ENCODE results near the gene SCCPDH.
A peak's percentile ranks its signal among the peaks of the same experiment; 100 is the strongest.

Gene SCCPDH

DNA sequence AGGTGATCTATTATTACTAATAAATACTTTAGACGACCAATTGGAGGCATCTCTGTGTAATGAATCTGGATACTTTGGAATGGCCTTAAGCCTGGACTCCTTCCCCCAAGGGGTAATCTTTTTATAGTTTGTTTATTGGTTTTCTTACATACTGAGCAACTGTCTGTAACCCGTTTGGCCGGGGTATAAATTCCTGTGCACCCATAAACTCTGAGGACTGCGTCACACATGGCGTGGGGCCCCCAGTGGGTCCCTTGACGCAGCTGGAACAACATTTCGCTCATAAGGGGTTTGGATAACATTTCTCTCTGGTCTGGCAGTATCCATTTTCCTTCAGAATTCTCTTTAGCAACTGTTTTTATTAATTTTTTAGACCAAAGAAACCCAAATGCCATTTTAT, 26.5 kb downstream of the SCCPDH start:
- no peak for DNase-seq (ENCODE audit: low read depth in 2 of 2)

DNA sequence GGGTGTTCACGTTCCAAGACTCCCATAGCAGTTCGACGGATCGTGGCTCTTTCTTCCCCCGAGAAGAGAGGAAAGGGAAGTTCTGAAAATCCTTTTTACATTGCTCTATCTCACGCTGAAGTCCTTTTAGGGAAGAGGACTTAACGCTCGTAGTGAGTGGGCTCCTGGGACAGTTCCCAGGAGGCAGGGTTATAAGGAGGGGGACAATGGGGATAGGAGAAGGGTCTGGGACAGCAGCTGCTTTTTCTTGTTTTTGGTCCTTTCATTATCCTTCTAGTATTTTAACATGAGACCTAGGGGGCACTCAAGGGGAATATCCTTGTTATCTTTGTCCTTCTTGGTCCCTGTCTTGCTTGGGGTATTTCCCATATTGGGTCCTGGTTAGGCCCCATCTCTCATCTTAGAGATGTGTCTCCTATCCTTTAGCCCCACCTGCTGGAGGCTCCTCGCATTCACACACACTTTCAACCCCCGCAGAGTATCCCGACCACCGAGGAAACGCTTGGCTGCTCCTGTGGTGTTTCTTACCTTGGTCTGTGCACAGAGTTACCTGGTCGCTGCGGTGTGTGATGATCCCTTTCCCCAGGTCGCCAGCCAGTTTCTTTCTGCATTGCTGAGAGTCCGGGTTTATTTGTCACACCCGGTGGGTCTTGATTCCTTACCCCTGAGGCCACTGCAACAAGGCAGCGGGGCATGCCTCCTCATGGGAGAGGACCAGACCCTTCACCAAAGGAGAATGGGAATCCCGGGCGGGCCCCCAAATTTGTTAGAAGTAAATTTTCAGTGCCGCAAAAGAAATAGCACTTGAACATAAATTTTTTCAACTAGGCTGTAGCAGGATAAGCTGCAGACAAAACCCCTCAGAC, 29.7 kb downstream of the SCCPDH start:
- peak; percentile 15 to 27 for DNase-seq (ENCODE audit: low read depth in 2 of 2)

DNA sequence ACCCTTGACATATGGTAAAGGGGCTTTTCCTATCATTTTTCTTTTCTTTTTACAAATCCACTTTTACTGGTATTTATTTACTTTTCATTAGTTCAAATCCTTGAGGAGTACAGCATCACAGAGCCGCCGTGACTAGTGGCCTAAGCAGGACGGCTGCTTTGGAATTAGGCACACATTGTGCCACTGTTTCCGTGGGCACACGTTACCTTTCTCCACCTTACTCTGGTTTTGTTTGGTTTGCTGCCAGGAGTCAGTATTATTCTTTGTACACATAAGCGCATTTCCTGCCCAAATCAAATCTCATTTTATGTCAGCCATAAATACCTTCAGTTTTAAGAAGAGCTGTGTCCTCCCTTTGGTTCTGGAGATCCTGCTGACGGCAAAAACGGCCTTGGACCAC, 31.2 kb downstream of the SCCPDH start:
- no peak for DNase-seq (ENCODE audit: low read depth in 2 of 2)

DNA sequence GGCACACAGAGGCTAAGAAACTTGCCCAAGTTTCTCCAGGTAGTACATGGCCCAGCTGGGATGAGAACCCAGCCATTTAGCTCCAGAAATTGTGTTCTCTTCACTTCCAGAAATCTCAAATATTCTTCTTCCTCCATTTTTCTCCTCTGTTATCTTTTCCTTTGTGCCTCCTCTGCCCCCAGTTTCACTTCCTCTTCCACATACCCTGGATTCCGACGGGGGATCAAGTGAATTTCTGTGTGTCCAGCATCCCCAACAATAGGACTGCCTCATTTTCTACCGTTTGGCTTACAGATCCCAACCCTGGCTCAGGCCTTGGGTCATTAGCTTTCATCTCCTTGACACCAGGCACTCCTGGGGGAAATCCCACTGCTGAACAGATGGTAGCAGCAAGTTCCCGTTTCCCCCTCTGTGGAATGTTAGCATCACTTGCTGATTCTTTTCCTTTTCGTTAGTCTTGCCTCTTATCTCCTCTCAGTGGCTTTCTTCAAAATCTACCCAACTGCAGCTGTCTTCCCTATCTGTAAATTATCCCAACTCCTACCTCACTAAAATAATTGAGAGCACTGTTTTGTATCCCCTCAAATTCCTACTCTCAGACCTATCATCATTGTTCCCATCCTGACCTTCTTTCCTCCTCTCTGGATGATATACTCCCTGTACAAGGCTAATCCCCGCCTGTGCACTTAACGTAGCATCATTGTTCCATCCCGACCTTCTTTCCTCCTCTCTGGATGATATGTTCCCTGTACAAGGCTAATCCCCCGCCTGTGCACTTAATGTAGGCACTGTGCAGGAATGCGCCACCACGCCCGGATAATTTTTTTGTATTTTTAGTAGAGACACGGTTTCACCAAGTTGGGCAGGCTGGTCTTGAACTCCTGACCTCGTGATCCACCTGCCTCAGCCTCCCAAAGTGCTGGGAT, 36.5 kb downstream of the SCCPDH start:
- no peak for DNase-seq (ENCODE audit: low read depth in 2 of 2)

DNA sequence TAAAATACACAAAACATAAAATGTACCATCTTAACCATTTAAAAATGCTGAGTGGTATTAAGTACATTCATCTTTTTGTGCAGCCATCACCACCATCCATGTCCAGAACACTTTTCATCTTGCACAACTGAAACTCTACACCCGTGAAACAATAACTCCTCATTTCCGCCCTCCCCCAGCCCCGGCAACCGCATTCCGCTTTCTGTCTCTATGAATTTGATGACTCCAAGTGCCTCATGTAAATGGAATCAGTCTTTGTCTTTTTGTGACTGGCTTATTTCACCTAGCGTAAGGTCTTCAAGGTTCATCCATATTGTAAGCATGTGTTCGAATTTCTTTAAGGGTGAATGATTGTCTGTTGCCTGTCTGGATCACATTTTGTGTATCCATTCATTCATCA, 37.2 kb downstream of the SCCPDH start:
- no peak for DNase-seq (ENCODE audit: low read depth in 2 of 2)

DNA sequence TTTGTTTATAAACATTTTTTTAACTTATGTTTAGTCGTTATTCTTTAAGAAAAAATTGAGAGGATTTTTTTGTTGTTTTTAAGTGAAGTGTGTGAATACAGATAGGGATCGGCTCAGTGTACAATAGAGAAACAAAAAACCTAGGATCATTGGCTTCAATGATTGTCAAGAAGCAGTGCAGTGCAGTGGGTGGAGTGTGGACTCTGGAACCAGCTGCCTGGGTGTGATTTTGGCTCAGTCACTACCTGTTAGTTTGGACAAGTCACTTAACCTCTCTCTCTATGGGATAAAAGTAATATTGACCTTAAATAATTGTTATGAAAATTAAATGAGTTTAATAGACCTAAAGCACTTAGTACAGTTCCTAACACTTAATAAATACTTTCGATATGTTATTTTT, 41.3 kb downstream of the SCCPDH start:
- no peak for DNase-seq (ENCODE audit: low read depth in 2 of 2)

DNA sequence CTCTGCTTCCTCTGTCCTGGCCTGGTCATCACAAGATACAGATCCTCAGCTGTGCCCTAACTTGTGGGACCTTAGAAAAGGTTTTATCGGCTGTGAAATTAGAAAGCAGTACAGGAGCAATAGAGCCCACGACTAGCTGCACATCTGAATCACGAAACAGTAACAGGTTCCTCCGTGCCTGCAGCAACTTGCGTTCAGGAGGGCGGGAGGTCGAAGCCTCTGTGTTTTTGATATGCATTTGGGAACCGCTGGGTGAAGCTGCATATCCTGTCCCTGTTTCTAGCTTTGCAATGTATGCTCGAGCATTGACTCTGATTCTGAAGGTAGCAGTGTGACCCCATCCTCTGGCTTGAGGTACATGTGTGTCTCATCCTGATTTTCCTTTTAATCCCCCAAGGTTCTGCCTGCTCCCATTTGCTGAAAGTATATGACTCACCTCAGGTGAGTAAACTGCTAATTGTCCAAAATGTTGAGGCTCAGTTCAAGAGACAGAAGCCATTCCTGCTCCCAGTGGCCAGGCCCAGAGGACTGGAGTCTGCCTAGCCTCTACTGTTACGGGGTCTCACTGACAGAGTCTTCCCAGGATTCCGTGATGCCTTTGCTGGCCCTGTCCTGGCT, 44.3 kb downstream of the SCCPDH start:
- no peak for DNase-seq (ENCODE audit: low read depth in 2 of 2)

DNA sequence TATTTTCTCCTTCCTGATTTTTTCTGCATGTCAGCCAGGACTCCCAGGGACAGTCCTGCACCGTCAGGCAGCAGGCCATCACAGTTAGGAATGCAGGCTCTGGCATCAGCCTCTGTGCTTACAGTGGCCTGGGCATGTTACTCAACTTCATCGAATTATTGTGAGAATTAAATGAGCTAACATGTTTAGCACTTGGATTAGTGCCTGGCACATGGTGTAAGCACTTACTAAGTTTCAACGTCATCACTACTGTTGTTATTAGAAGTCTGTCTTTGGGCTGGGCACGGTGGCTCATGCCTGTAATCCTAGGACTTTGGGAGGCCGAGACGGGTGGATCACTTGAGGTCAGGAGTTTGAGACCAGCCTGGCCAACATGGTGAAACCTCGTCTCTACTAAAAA, 45.1 kb downstream of the SCCPDH start:
- no peak for DNase-seq (ENCODE audit: low read depth in 2 of 2)

DNA sequence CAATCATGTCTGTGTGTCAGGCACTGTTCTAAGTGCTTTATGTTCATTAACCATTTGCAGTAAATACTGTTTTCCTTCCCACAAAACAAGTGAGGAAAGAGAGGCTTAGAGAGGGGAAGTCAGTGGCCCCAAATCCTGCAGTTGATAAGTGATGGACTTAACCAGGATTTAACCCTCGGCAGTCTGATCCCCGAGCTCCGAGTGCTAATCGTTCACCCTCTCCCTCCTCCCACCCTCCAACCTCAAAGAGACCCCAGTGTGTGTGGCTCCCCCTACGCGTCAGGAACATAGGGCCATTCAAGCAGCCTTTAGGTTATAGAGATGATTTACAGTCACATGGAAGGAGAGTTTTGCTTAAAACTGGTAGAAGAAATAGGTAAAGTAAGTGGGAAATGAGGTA, 47.2 kb downstream of the SCCPDH start:
- DNase-seq (ENCODE audit: low read depth in 2 of 2), result no peak

DNA sequence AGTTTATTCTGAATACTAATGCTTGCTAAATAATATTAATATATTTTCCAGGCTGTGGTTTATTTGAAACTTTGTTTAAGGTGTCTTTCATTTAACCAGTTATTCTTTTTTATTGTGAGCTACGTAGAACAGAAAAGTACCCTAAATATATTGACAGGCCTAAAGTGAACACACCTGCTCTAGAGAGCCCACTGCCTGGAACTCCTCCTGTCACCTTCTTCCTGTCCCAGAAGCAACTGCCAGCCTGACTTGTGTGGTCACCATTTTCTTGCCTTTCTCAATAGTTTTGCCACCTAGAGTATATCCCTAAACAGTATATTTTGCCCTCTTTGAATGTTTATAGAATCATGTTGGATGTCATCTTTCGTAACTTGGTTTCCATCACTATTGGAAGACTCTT, 48.5 kb downstream of the SCCPDH start:
- DNase-seq (ENCODE audit: low read depth in 2 of 2), result no peak

DNA sequence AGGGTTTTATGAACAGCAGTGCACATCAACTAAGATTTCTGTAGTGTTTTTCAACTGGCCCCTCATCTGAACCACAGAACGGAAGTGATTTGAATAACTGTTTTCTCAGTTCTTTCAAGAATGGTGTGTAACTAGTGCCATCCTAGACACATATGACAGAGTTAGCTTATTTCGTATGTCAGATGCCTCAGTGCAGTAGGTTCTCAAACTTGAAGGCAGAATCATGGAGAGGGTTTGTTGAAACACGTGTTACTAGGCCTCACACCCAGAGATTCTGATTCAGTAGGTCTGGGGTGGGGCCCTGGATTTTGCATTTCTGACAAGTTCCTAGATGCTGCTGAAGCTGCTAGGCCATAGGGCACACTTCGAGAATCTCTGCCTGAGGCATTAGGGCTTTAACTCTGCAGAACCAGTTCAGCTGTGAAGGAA, 49.0 kb downstream of the SCCPDH start:
- no peak for DNase-seq (ENCODE audit: low read depth in 2 of 2)

DNA sequence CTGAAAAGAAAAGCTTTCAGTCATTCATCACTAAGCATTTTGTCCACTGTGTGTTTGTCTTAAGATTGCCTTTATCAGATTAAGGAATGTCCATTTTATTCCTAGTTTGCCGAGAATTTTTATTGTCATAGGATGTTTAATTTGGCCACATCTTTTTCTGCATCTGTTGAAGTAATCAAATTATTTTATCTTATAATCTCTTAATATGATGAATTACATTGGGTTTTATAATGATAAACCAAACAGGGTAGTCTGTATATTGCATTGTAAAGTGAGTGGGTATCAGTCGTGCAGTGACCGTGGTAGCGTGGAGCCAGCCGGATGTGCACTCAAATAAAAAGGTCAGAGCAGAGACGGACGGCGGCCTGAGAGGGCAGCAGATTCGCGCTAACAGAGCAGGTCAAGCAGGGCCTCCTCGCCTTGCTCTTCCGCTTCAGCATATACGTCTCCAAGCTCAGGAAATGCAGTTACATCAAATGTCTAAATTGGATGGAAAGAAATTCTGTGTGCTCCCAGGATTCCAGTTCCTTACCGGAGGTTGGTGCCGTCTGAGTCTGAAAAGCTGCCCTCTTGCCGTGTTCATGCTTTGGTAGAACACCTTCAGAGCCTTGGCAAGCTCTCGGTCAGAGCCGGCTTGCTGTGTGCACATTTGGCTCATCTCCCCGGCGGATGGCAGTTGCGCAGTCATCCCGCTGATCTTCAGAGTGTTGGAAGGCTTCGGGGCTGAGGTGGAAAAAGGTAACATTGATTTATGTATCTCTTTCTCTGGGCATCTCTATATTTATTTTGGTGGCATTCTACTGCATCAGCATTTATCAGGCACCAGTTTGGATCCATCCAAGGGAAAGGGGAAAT, 51.5 kb downstream of the SCCPDH start:
- no peak for DNase-seq (ENCODE audit: low read depth in 2 of 2)

DNA sequence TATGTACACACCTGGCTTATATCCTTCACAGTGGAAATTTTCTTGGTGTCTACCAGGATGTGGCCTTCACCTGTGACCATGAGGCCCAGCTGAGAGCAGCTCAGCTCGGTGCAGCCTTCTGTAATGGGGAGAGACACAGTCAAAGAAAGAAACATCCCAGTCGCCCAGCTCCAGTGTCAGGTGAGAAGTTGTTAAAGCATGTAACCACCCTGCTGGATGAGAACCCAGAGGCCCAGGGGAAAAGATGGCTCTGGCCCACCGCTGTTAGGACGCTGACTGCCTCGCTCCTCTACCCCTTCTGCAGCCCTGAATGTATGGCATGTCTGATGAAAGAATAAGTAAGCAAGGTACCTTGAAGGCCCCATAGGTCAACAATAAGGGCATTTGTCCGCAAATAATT, 52.7 kb downstream of the SCCPDH start:
- DNase-seq (ENCODE audit: low read depth in 2 of 2), result no peak

DNA sequence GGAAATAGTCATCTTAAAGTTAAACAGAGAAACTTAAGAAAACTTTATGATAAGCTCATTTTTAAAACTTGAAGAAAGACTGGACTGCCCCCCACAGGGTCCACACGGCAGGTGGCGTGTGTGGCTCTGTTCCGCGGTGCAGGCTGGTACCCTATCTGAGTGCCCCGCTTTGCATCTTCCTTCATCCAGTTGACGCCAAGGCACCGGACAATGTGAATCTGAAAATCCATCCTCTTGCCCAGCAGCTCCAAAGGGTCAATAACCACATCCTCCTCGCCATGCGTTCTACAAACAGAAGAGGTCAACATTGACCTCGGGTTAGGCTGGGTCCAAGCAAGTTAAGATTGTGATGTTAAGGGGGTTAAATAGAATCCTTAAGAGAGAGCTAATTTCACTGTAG, 54.5 kb downstream of the SCCPDH start:
- no peak for DNase-seq (ENCODE audit: low read depth in 2 of 2)

DNA sequence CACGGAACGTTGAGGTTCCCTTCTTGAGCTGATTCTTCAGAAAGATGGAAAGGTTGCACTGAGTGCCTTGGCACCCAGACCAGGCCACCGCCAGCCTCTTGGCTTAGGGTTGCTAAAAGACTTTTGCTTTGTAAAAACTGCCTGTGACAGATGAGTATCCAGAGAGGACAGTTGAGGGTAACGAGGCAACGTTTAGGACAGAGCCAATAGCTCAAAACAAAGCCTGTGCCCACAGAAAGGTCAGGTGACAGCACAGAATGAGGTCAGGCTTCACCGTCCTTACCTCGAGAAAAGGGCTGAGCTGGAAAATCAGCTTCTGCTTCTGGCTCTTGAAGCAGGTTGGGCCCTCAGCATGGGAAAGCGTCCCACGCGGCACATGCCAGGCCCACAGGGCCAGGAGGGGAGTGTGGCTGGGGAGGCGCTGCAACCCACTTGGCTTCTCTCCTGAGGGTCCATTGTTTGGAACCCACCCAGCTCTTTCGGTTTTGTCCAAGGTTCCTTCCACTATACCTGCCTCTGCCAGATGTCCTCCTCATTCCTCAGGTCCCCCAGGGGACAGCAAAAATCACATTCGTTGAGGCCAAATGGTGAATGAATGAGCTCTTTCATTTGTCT, 55.5 kb downstream of the SCCPDH start:
- no peak for DNase-seq (ENCODE audit: low read depth in 2 of 2)

DNA sequence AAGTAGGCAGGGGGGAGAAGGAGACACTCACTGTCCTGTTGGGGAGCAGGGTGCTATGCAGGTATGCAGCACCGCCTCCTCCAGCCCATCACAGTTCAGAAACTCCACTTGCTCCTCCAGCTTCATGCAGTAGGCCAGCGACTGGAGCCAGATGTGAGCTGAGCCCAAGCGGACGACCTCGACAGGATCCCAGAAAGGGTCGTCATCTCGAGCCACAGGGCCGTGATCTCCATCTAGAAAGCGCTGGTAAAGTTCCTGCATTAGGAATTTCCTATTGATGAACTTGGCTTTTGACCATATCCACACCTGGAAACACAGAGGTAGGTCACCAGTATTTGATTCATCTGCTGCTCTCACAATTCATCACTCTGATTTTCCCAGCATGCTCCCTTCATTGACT, 56.1 kb downstream of the SCCPDH start:
- no peak for DNase-seq (ENCODE audit: low read depth in 2 of 2)

DNA sequence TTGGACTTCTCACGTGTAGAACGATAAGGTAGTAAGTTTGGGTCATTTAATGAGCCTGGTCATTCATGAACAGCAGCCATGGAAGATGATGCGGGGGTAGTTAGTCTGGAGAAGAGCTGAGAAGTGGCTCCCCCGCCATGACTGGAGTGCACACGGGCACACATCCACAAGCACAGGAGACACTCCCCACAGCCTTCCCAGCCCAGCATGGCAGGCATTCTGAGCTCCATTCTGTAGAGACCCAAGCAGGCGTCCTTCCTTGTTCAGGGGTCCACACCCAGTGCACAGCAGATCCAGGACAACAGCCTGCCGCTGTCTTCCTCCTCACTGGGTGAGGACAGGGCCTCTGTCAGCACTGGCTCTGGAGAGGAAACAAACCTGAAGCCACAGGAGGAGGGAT, 57.0 kb downstream of the SCCPDH start:
- DNase-seq (ENCODE audit: low read depth in 2 of 2), result no peak

DNA sequence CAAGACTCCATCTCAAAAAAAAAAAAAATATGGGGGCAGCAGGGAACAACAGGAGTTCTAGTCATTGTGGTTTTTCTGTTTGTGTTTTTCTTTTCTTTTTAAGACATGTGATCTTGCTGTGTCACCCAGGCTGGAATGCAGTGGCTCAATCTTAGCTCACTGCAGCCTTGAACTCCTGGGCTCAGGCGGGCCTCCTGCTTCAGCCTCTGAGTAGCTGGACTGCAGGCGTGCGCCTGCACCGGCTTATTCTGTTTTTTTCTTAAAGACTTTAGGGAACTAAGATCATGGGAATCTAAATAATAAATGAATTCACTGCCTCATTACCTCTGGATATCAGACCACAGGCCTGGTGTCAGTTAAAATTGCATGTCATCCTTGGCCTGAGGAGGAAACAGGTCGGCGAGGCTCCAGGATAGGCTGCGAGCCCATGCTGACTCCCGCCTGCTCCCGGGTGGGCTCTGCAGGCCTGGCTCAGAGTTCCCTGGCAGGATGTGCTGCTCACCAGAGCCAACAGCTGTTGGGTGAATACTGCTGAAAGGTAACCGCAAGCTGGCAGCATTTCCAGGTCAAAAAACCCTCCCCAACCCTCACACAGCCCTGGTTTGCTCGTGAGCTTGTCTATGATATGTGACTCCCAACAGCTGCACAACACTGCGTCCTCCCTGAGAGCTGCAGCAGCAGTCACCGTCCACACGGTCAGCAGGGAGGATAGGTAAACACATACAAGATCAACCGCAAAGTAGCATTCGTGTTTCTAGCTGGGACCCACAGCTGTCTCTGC, 58.1 kb downstream of the SCCPDH start:
- DNase-seq (ENCODE audit: low read depth in 2 of 2), result no peak

DNA sequence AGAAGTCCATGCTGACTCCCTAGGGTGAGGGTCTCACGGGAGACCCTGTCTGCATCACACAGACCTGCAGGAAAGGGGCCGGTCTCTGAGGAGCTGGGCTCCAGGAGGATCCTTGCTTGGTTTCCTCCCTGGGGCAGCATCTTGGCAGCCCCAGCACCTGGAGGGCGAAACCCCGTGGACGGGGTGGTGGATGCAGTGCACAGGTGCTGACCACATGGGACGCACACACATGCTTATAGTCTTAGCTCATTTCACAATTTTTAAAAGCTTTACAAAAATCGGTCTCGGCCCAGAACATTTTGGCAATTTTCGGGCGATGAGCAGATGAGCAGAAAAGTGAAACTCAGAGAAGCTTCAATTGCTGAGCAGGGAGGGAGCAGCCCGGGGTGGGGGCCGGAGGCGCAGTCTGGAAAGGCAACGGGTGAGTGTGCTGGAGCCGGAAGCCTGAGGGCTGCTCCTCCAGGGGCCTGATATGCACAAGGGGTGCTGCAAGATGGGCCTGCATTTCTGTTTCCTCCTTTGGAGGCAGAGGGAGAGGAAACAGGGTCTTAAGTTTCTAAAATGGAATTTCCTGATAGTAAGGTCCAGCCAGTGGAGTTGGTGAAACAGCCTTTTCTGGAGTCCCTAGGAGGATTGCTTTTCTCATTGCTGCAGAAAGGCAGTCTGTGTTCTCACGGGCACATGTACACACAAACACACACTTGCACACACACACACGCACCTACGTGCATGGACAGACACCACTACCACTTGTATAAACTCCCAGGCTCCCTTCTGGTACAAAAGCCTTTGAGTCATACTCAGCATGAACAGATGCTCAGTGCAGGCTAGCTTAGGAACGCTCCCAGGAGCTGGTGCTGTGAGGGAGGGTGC, 60.6 kb downstream of the SCCPDH start:
- DNase-seq (ENCODE audit: low read depth in 2 of 2), result no peak
